ENCODE measurements around the gene CPED1.

Gene CPED1

GRCh38 chr7:121186746-121187145 lies 198.2 kb downstream of the CPED1 start:
- no peak for DNase-seq (ENCODE audit: low read depth)
- no peak overlapping the region for H3K4me3 ChIP-seq (ENCODE audit: low read depth, low read length)

GRCh38 chr7:121187222-121187621 lies 198.7 kb downstream of the CPED1 start:
- TF ChIP-seq CTCF (IDR thresholded peaks at IDR 0.05; ENCODE audit: insufficient read depth, low read depth, low read length, missing control alignments): no peak
- no peak overlapping the region for H3K4me3 ChIP-seq (ENCODE audit: low read depth, low read length)
- peak; percentile 42 for DNase-seq (ENCODE audit: low read depth)

More at GRCh38 chr7:121186746-121187145, 198.2 kb downstream of the CPED1 start:
- no peak for TF ChIP-seq CTCF (IDR thresholded peaks at IDR 0.05; ENCODE audit: insufficient read depth, low read depth, low read length, missing control alignments)

- TF ChIP-seq CTCF (IDR thresholded peaks at IDR 0.05; ENCODE audit: insufficient read depth, low read depth, low read length, missing control alignments): no peak
- DNase-seq (ENCODE audit: low read depth): no peak
- H3K4me3 ChIP-seq (ENCODE audit: low read depth, low read length): no peak overlapping the region
These were observed 199.2 kb downstream of the CPED1 start for GRCh38 chr7:121187676-121188075.

- TF ChIP-seq CTCF (IDR thresholded peaks at IDR 0.05; ENCODE audit: insufficient read depth, low read depth, low read length, missing control alignments): no peak
- no peak overlapping the region for H3K4me3 ChIP-seq (ENCODE audit: low read depth, low read length)
- DNase-seq (ENCODE audit: low read depth): no peak
These were observed 204.3 kb downstream of the CPED1 start for GRCh38 chr7:121192834-121193233.

- no peak overlapping the region for H3K4me3 ChIP-seq (ENCODE audit: low read depth, low read length)
- TF ChIP-seq CTCF (IDR thresholded peaks at IDR 0.05; ENCODE audit: insufficient read depth, low read depth, low read length, missing control alignments): no peak
- DNase-seq (ENCODE audit: low read depth): no peak
These were observed 206.5 kb downstream of the CPED1 start for GRCh38 chr7:121195010-121195409.

- H3K4me3 ChIP-seq (ENCODE audit: low read depth, low read length): no peak overlapping the region
- TF ChIP-seq CTCF (IDR thresholded peaks at IDR 0.05; ENCODE audit: insufficient read depth, low read depth, low read length, missing control alignments): no peak
These were observed 207.4 kb downstream of the CPED1 start for GRCh38 chr7:121195874-121196273.

GRCh38 chr7:121196286-121196685 lies 207.8 kb downstream of the CPED1 start:
- TF ChIP-seq CTCF (IDR thresholded peaks at IDR 0.05; ENCODE audit: insufficient read depth, low read depth, low read length, missing control alignments): no peak
- DNase-seq (ENCODE audit: low read depth): no peak
- no peak overlapping the region for H3K4me3 ChIP-seq (ENCODE audit: low read depth, low read length)

More at GRCh38 chr7:121195874-121196273, 207.4 kb downstream of the CPED1 start:
- DNase-seq (ENCODE audit: low read depth): no peak
